ENCODE data around the gene TCFL5. TPM values are rescaled to one million over a fixed set of nuclear protein-coding genes. Genes with fewer than 3 reads are reported as not detected.

The TCFL5 gene
- total RNA-seq, 6 experiments from 2014 or later = 19.9 to 25.2 (median 21.1) TPM

DNA sequence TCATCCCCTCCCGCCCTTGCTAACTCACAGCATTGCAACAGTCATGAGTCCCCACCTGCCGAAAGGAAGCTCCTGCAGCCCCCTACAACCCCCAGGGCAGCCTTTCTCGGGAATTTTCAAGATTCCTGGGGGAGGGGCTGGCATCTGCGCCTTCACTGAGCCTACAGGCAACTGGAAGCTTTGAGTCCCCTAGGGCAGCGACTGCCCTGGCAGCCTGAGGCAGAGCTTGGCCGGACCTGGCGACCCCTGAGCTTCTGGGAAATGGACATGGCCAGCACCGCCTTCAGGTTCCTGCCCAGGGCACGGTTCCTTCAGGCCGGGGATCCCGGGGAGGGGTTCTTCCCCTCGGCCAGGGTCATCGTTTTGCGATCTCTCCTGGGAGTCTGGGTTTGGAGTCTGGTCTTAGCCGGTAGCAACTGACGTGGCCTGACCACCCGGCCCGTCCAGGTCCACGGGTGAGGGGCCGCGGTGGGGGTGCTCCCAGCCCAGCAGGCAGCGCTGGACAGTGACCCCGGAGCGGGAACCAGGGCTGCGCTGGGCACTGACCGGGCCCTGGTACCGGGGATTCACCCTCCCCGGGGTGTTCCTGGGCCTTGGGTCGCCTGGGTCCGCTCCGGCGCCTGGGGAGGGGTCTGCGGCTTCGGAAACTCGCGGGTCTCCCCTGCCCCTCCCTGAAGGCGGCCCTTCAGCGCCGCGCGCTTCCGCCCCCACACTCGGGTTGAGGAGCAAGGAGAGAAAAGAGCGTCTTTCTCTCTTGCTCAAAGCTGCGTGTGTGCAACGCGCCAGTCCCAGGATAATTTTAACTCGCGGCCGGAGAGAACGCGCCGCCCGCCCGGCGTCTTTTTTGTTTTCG is 45.4 kb downstream of the TCFL5 start:
- no peaks in the 10 kb centered on the region for H3K9me3 Mint-ChIP-seq
- H3K36me3 Mint-ChIP-seq (ENCODE audit: low read depth) = no peaks in the 10 kb centered on the region
- H3K27ac Mint-ChIP-seq = no peak overlapping the region
- peak overlapping the region; percentile 54; the same call in 1 of the 2 replicates for H3K4me3 Mint-ChIP-seq
- H3K4me1 Mint-ChIP-seq (ENCODE audit: low read depth) = peaks cover 13% of the 10 kb centered on the region
- no peak for DNase-seq
- TF ChIP-seq, protein P1, sequence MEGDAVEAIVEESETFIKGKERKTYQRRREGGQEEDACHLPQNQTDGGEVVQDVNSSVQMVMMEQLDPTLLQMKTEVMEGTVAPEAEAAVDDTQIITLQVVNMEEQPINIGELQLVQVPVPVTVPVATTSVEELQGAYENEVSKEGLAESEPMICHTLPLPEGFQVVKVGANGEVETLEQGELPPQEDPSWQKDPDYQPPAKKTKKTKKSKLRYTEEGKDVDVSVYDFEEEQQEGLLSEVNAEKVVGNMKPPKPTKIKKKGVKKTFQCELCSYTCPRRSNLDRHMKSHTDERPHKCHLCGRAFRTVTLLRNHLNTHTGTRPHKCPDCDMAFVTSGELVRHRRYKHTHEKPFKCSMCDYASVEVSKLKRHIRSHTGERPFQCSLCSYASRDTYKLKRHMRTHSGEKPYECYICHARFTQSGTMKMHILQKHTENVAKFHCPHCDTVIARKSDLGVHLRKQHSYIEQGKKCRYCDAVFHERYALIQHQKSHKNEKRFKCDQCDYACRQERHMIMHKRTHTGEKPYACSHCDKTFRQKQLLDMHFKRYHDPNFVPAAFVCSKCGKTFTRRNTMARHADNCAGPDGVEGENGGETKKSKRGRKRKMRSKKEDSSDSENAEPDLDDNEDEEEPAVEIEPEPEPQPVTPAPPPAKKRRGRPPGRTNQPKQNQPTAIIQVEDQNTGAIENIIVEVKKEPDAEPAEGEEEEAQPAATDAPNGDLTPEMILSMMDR (IDR thresholded peaks at IDR 0.05) = no peak
- H3K27me3 Mint-ChIP-seq (ENCODE audit: insufficient read depth) = peaks cover 16% of the 10 kb centered on the region

DNA sequence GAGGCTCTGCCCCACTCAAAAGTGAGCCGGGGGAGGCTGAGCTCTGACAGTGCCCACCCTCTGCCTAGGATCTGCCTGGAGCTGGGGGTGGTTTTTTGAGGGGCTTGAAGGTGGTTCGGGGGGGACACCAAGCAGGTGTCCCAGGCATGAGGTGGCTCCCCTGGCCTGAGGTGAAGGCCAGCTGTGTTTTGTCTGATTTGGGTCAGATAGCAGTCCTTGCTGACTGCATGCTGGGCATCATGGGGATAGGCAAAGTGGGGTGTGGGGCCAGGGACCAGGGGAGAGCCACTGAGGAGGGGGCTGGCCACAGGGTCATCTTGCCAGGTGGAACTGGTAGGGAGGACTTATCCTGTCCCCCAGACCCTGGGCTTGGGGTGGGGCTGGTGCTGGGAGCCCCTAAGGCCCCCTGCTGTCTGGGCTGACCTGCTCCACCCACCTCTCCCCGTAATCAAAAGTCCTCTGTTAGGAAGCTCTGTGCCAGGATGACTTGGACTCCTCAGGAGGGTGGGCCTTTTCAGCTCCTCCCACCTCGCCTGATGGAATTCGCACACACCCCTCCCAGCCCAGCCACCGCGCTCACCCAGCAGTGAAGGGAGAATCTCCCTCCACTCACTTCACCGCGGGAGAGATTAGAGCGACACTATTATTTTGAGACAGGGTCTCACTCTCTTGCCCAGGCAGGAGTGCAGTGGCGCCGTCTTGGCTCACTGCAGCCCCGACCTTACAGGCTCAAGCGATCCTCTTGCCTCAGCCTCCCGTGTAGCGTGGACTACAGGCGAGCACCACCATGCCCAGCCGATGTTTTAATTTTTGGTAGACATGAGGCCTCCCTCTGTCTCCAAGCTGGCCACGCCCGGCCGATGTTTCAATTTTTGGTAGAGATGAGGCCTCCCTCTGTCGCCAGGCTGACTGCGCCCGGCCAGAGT is 46.3 kb downstream of the TCFL5 start:
- H3K9me3 Mint-ChIP-seq = no peaks in the 10 kb centered on the region
- peak overlapping the region; percentile 54; the same call in 1 of the 2 replicates for H3K4me3 Mint-ChIP-seq
- H3K4me1 Mint-ChIP-seq (ENCODE audit: low read depth) = peaks cover 13% of the 10 kb centered on the region
- H3K36me3 Mint-ChIP-seq (ENCODE audit: low read depth) = no peaks in the 10 kb centered on the region
- H3K27ac Mint-ChIP-seq = no peak overlapping the region
- peaks cover 16% of the 10 kb centered on the region for H3K27me3 Mint-ChIP-seq (ENCODE audit: insufficient read depth)
- DNase-seq = no peak
- TF ChIP-seq, protein P1 (IDR thresholded peaks at IDR 0.05) = no peak

DNA sequence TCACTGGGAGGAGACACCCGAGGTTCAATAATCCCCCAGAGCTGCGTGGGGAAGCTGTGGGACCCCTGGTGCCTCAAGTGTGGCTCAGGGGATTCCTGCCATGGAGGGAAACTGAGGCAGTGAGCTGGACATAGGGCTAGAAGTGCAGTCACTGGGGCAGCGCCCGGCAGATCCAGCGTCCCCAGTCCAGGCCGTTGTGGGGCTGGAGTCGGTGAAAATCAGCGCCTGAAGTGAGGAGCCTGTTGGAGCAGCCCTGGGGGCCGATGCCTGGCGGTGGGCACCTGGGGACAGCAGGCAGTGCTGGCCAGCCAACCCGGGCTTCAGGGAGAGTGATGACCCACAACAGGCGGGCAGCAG is 46.9 kb downstream of the TCFL5 start:
- no peak overlapping the region for H3K27ac Mint-ChIP-seq
- TF ChIP-seq, protein P1 (IDR thresholded peaks at IDR 0.05) = no peak
- peaks cover 16% of the 10 kb centered on the region for H3K27me3 Mint-ChIP-seq (ENCODE audit: insufficient read depth)
- no peaks in the 10 kb centered on the region for H3K36me3 Mint-ChIP-seq (ENCODE audit: low read depth)
- DNase-seq = no peak
- peaks cover 13% of the 10 kb centered on the region for H3K4me1 Mint-ChIP-seq (ENCODE audit: low read depth)
- no peaks in the 10 kb centered on the region for H3K9me3 Mint-ChIP-seq
- no peak overlapping the region for H3K4me3 Mint-ChIP-seq

DNA sequence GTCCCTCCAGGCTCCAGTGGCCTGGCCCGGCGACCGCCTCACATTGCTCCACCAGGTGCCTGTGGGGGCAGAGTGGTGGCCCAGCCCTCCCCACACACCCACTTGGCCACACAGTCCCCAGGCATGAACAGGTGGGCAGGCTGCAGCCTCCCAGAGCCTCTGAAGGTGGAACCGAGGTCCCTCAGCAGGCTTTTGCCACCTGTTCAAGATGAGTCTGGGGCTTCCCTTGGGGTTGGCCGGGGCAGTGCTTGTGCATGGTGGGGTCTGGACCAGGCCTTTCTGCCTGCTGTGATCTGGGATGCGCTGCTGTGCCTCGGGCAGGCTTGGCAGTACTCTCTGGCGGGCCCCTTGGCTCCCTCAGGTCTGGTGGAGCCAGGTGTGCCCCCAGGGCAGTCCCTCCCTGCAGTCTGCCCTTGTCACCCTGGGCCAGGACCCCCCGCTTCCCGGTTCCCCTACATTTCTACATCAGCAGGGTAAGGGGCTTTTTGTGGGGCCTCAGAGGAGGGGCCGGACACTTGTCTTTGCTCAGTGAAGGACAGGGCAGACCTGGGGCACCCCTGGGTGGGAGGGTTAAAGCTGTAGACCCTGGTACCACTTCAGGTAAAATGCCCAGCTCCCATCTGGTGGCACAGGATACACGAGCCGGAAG is 47.4 kb downstream of the TCFL5 start:
- Mint-ChIP-seq H3K9me3 (no peaks in the 10 kb centered on the region), H3K4me1 (ENCODE audit: low read depth) (peaks cover 13% of the 10 kb centered on the region), H3K4me3 (no peak overlapping the region), H3K36me3 (ENCODE audit: low read depth) (no peaks in the 10 kb centered on the region), H3K27me3 (ENCODE audit: insufficient read depth) (peaks cover 16% of the 10 kb centered on the region), H3K27ac (no peak overlapping the region)
- no peak for DNase-seq
- TF ChIP-seq, protein P1 (IDR thresholded peaks at IDR 0.05) = no peak

DNA sequence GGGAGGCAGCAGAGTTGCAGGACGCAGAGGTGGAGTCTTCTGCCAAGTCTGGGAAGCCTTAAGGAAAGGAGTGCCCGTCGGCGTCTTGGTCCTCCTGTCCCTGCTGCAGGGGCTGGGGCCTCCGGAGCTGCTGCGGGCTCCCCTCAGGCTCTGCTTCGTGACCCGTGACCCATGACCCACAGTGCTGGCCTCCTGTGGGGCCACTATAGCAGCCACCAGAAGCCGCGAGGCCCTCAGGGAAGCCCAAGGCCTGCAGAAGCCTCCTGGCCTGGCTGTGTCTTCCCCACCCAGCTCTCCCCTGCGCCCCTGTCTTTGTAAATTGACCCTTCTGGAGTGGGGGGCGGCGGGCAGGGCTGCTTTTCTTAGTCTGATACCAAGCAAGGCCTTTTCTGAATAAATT is 48.0 kb downstream of the TCFL5 start:
- peaks cover 16% of the 10 kb centered on the region for H3K27me3 Mint-ChIP-seq (ENCODE audit: insufficient read depth)
- H3K4me3 Mint-ChIP-seq = no peak overlapping the region
- H3K4me1 Mint-ChIP-seq (ENCODE audit: low read depth) = peaks cover 13% of the 10 kb centered on the region

More for the DNA sequence above, 48.0 kb downstream of the TCFL5 start:
- TF ChIP-seq, protein P1 (IDR thresholded peaks at IDR 0.05) = no peak
- H3K9me3 Mint-ChIP-seq = no peaks in the 10 kb centered on the region
- no peaks in the 10 kb centered on the region for H3K36me3 Mint-ChIP-seq (ENCODE audit: low read depth)
- no peak for DNase-seq
- no peak overlapping the region for H3K27ac Mint-ChIP-seq

Measured in HFFc6 (cell line).